ENCODE data around the gene RANBP1.

GRCh38 chr22:20155330-20156041, 39.6 kb downstream of the RANBP1 start:
- TF ChIP-seq POLR2A (IDR thresholded peaks at IDR 0.05) (no peak), CTCF (IDR thresholded peaks at IDR 0.05) (no peak)

All from adrenal gland (tissue), 5 donors.